Naive thymus-derived CD4-positive, alpha-beta T cell (primary cell): Measurements from ENCODE around the gene TSHZ2. TPM values are rescaled to one million over a fixed set of nuclear protein-coding genes. Genes with fewer than 3 reads are reported as not detected.
A peak's percentile ranks its signal among the peaks of the same experiment; 100 is the strongest.
"Not testable (repeated sequence)": the region's sequence is repeated elsewhere in the genome, so short reads cannot be mapped to it uniquely, and the experiment has no call there.

Experiments
- ATAC-seq: fragments of 150-1000 bp; cut with Tn5 transposase; 2 replicates; pipeline ENCODE4 v1.10.0; 2021; ENCODE audit warnings: mild to moderate bottlenecking, moderate library complexity
- CTCF ChIA-PET: fragments of 350-600 bp; sonication (Branson Sonifier 250); formaldehyde crosslinking; loops from one replicate; lab custom pipeline; 2021; ENCODE audit warnings: antibody characterized with exemption; lab: Charles Lee
- POLR2A ChIA-PET: fragments of 350-600 bp; sonication (Branson Sonifier 250); formaldehyde crosslinking; loops from one replicate; lab custom pipeline; 2021; ENCODE audit warnings: antibody characterized with exemption, inconsistent platforms; lab: Charles Lee
- DNase-seq, 9 donors: peaks; one replicate each; pipeline versions ENCODE4 v3.0.0 to v3.0.0-alpha.2; 2020 to 2022; ENCODE audit warnings: mixed read lengths in 1 of 9
- H3K27ac ChIP-seq: one replicate; pipeline ENCODE4 v1.7.0; 2013; ENCODE audit warnings: mild to moderate bottlenecking, low read depth, low read length, moderate library complexity
- H3K27me3 ChIP-seq, 2 donors: one replicate each; pipeline ENCODE4 v1.7.0; 2013; ENCODE audit warnings: low read length in 2 of 2, mild to moderate bottlenecking in 2 of 2, moderate library complexity in 2 of 2; ENCODE audit not compliant: control insufficient read depth in 2 of 2, insufficient read depth in 2 of 2
- H3K36me3 ChIP-seq, 3 experiments: 1 replicate in 2 of 3; 2 replicates in 1 of 3; pipeline ENCODE4 v1.7.0; 2013; ENCODE audit warnings: low read length in 3 of 3, mild to moderate bottlenecking in 3 of 3, moderate library complexity in 1 of 3; ENCODE audit not compliant: insufficient read depth in 3 of 3, control insufficient read depth in 2 of 3
- H3K4me1 ChIP-seq, 2 donors: one replicate each; pipeline ENCODE4 v1.7.0; 2013; ENCODE audit warnings: low read length in 2 of 2, mild to moderate bottlenecking in 2 of 2, moderate library complexity in 1 of 2; ENCODE audit not compliant: control insufficient read depth in 2 of 2, insufficient read depth in 2 of 2
- H3K4me3 ChIP-seq: 2 replicates; pipeline ENCODE4 v1.7.0; 2013; ENCODE audit warnings: mild to moderate bottlenecking, low read length
- H3K9me3 ChIP-seq, 3 experiments: 1 replicate in 2 of 3; 2 replicates in 1 of 3; pipeline ENCODE4 v1.7.0; 2013; ENCODE audit warnings: low read length in 3 of 3; ENCODE audit not compliant: control insufficient read depth in 2 of 3
- H3K27ac Mint-ChIP-seq, 9 donors: one replicate each; pipeline ENCODE4 v1.8.0; 2020 to 2022; ENCODE audit warnings: mixed read lengths in 9 of 9, mild to moderate bottlenecking in 8 of 9, moderate library complexity in 5 of 9, inconsistent platforms in 2 of 9
- H3K27me3 Mint-ChIP-seq, 5 donors: one replicate each; pipeline ENCODE4 v1.8.0; 2021 to 2022; ENCODE audit warnings: mixed read lengths in 5 of 5, mild to moderate bottlenecking in 1 of 5
- H3K36me3 Mint-ChIP-seq, 5 donors: one replicate each; pipeline ENCODE4 v1.8.0; 2020 to 2022; ENCODE audit warnings: mixed read lengths in 5 of 5, mild to moderate bottlenecking in 3 of 5, inconsistent platforms in 1 of 5
- H3K4me1 Mint-ChIP-seq, 7 donors: one replicate each; pipeline ENCODE4 v1.8.0; 2020 to 2022; ENCODE audit warnings: mixed read lengths in 7 of 7, mild to moderate bottlenecking in 3 of 7, inconsistent platforms in 1 of 7
- H3K4me3 Mint-ChIP-seq, 10 donors: one replicate each; pipeline ENCODE4 v1.8.0; 2020 to 2022; ENCODE audit warnings: mild to moderate bottlenecking in 10 of 10, mixed read lengths in 10 of 10, moderate library complexity in 6 of 10, inconsistent platforms in 2 of 10
- H3K9me3 Mint-ChIP-seq, 11 donors: one replicate each; pipeline ENCODE4 v1.8.0; 2020 to 2022; ENCODE audit warnings: mixed read lengths in 11 of 11, mild to moderate bottlenecking in 4 of 11, inconsistent platforms in 1 of 11, moderate library complexity in 1 of 11
- intact Hi-C, 2 donors: fragments of 100-400 bp; cut with micrococcal nuclease; formaldehyde crosslinking; loops; one replicate each; pipeline ENCODE4 v1.15.1; 2023
- polyA plus RNA-seq, 2 donors: library from polyadenylated mRNA; unstranded; fragments of 300-500 nt; fragmentation: Illumina TruSeq; gene quantifications; one replicate each; pipeline ENCODE4 v1.2.3, GENCODE V29; 2021
- total RNA-seq, 6 experiments: library from RNA in 5 of 6; stranded (reverse) in 5 of 6; gene quantifications; 1 replicate in 5 of 6; 2 replicates in 1 of 6; pipeline ENCODE4 v1.2.3 and lab custom pipeline; 2021 to 2026

Gene TSHZ2
- total and polyA plus RNA-seq, 7 experiments from 2014 or later, result 6.0 to 84.5 (median 42.5) TPM

GRCh38 chr20:52966543-52966942 lies 5.6 kb upstream of the TSHZ2 start:
- H3K36me3 ChIP-seq, H3K27me3 ChIP-seq, H3K36me3 Mint-ChIP-seq, CTCF ChIA-PET, H3K9me3 Mint-ChIP-seq, ATAC-seq, H3K9me3 ChIP-seq, intact Hi-C loops, DNase-seq, H3K4me3 ChIP-seq, H3K4me3 Mint-ChIP-seq, H3K4me1 ChIP-seq, H3K27ac ChIP-seq: not testable (repeated sequence)
- Mint-ChIP-seq H3K27me3 (peaks cover 0 to 25% (median 4%) of the 10 kb centered on the region in 5 donors), H3K27ac (peak overlapping the region in 1 of 9 donors; percentile 22), H3K4me1 (peaks cover 6 to 20% (median 12%) of the 10 kb centered on the region in 7 donors)
- POLR2A ChIA-PET, result interaction anchor here (0.6 to 1.2 kb wide), 2 partner anchors 9 to 23 kb away, joined by 3 read pairs; no protein-coding TSS in a partner anchor

- Mint-ChIP-seq H3K9me3 (peaks cover 0 to 2% (median 0%) of the 10 kb centered on the region in 11 donors), H3K36me3 (peaks cover 0 to 5% (median 0%) of the 10 kb centered on the region in 5 donors), H3K4me1 (peaks cover 6 to 38% (median 31%) of the 10 kb centered on the region in 7 donors), H3K4me3 (peak overlapping the region; percentile 59 to 100 (median 86)), H3K27ac (peak overlapping the region; percentile 45 to 95 (median 89)), H3K27me3 (peaks cover 0 to 32% (median 7%) of the 10 kb centered on the region in 5 donors)
- Histone ChIP-seq H3K4me1 (peaks cover 0 to 5% of the 10 kb centered on the region in 2 donors), H3K36me3 (peaks cover 0 to 6% (median 0%) of the 10 kb centered on the region in 3 experiments), H3K27me3 (peaks cover 0 to 3% of the 10 kb centered on the region in 2 donors), H3K27ac (peak overlapping the region; percentile 97), H3K9me3 (no peaks in the 10 kb centered on the region), H3K4me3 (peak overlapping the region; percentile 65)
- DNase-seq (no peak), ATAC-seq (no peak)
- POLR2A ChIA-PET, result interaction anchor here (0.6 to 1.6 kb wide), 5 partner anchors 11 to 663 kb away, joined by 3 to 13 read pairs (median 4); no protein-coding TSS in a partner anchor
- intact Hi-C loops, result loop anchor here (1.0 to 10.0 kb wide), 13 partner anchors 13 to 976 kb away; no protein-coding TSS in a partner anchor
- CTCF ChIA-PET, result interaction anchor here (0.6 to 1.2 kb wide), 3 partner anchors 11 to 562 kb away, joined by 3 read pairs; no protein-coding TSS in a partner anchor
Observed at GRCh38 chr20:52971498-52972189, 514 bp upstream of the TSHZ2 start.

GRCh38 chr20:52972965-52973819 lies 1.0 kb downstream of the TSHZ2 start:
- Mint-ChIP-seq H3K27me3 (peaks cover 0 to 32% (median 7%) of the 10 kb centered on the region in 5 donors), H3K36me3 (peaks cover 0 to 5% (median 0%) of the 10 kb centered on the region in 5 donors), H3K4me1 (peaks cover 14 to 53% (median 46%) of the 10 kb centered on the region in 7 donors), H3K27ac (peak overlapping the region; percentile 93 to 97 (median 95)), H3K4me3 (peak overlapping the region; percentile 90 to 100 (median 96)), H3K9me3 (peaks cover 0 to 2% (median 0%) of the 10 kb centered on the region in 11 donors)
- ChIA-PET POLR2A (interaction anchor here (0.6 to 12.7 kb wide), 12 partner anchors 9 to 568 kb away, joined by 3 to 299 read pairs (median 4); no protein-coding TSS in a partner anchor), CTCF (interaction anchor here (0.6 to 1.0 kb wide), 3 partner anchors 29 to 372 kb away, joined by 3 to 5 read pairs (median 5); no protein-coding TSS in a partner anchor)
- peaks cover 0 to 6% (median 0%) of the 10 kb centered on the region in 3 experiments for H3K36me3 ChIP-seq
- no peaks in the 10 kb centered on the region for H3K9me3 ChIP-seq
- peaks cover 0 to 18% of the 10 kb centered on the region in 2 donors for H3K4me1 ChIP-seq
- DNase-seq, result peak; percentile 28 to 55 (median 44)
- peak overlapping the region; percentile 97 for H3K27ac ChIP-seq
- intact Hi-C loops, result loop anchor here (1.0 to 10.0 kb wide), 13 partner anchors 11 to 974 kb away; no protein-coding TSS in a partner anchor
- H3K27me3 ChIP-seq, result peaks cover 0 to 3% of the 10 kb centered on the region in 2 donors
- peak overlapping the region; percentile 65 for H3K4me3 ChIP-seq
- ATAC-seq, result peak; percentile 16

- peaks cover 0 to 34% (median 7%) of the 10 kb centered on the region in 5 donors for H3K27me3 Mint-ChIP-seq
- H3K27ac Mint-ChIP-seq, result peak overlapping the region; percentile 93 to 97 (median 95)
- peaks cover 18 to 57% (median 52%) of the 10 kb centered on the region in 7 donors for H3K4me1 Mint-ChIP-seq
Observed at GRCh38 chr20:52974179-52974594, 2.0 kb downstream of the TSHZ2 start.

GRCh38 chr20:52975029-52975732 lies 3.0 kb downstream of the TSHZ2 start:
- DNase-seq, result peak in 2 of 9 donors; percentile 28 to 32
- H3K27me3 Mint-ChIP-seq, result peaks cover 0 to 31% (median 7%) of the 10 kb centered on the region in 5 donors
- peaks cover 0 to 27% of the 10 kb centered on the region in 2 donors for H3K4me1 ChIP-seq
- CTCF ChIA-PET, result interaction anchor here (0.6 to 1.9 kb wide), 11 partner anchors 9 to 709 kb away, joined by 3 to 13 read pairs (median 3); no protein-coding TSS in a partner anchor
- peaks cover 21 to 64% (median 53%) of the 10 kb centered on the region in 7 donors for H3K4me1 Mint-ChIP-seq
- peaks cover 0 to 2% (median 0%) of the 10 kb centered on the region in 11 donors for H3K9me3 Mint-ChIP-seq
- peak; percentile 44 for ATAC-seq
- H3K9me3 ChIP-seq, result no peaks in the 10 kb centered on the region
- intact Hi-C loops, result loop anchor here (2.0 to 10.0 kb wide), 2 partner anchors 96 to 160 kb away; no protein-coding TSS in a partner anchor
- H3K27ac Mint-ChIP-seq, result peak overlapping the region; percentile 93 to 97 (median 95)
- H3K27ac ChIP-seq, result peak overlapping the region; percentile 97
- peaks cover 0 to 5% (median 0%) of the 10 kb centered on the region in 5 donors for H3K36me3 Mint-ChIP-seq
- peak overlapping the region; percentile 65 for H3K4me3 ChIP-seq
- POLR2A ChIA-PET, result interaction anchor here (0.6 to 12.7 kb wide), 14 partner anchors 9 to 565 kb away, joined by 3 to 299 read pairs (median 3); no protein-coding TSS in a partner anchor
- peaks cover 0 to 3% of the 10 kb centered on the region in 2 donors for H3K27me3 ChIP-seq
- H3K4me3 Mint-ChIP-seq, result peak overlapping the region; percentile 90 to 100 (median 96)
- H3K36me3 ChIP-seq, result peaks cover 0 to 6% (median 0%) of the 10 kb centered on the region in 3 experiments

More at GRCh38 chr20:52974179-52974594, 2.0 kb downstream of the TSHZ2 start:
- H3K4me3 ChIP-seq, result peak overlapping the region; percentile 65
- DNase-seq, result peak in 7 of 9 donors; percentile 22 to 81 (median 63)
- Mint-ChIP-seq H3K9me3 (peaks cover 0 to 2% (median 0%) of the 10 kb centered on the region in 11 donors), H3K36me3 (peaks cover 0 to 5% (median 0%) of the 10 kb centered on the region in 5 donors), H3K4me3 (peak overlapping the region; percentile 90 to 100 (median 96))
- H3K36me3 ChIP-seq, result peaks cover 0 to 6% (median 0%) of the 10 kb centered on the region in 3 experiments
- ATAC-seq, result peak; percentile 66
- peaks cover 0 to 3% of the 10 kb centered on the region in 2 donors for H3K27me3 ChIP-seq
- ChIA-PET CTCF (interaction anchor here (0.9 to 1.9 kb wide), 4 partner anchors 10 to 242 kb away, joined by 4 to 13 read pairs (median 5); no protein-coding TSS in a partner anchor), POLR2A (interaction anchor here (0.7 to 12.7 kb wide), 13 partner anchors 8 to 564 kb away, joined by 3 to 299 read pairs (median 3); no protein-coding TSS in a partner anchor)
- H3K4me1 ChIP-seq, result peaks cover 0 to 23% of the 10 kb centered on the region in 2 donors
- no peaks in the 10 kb centered on the region for H3K9me3 ChIP-seq
- intact Hi-C loops, result loop anchor here (1.0 to 10.0 kb wide), 7 partner anchors 27 to 973 kb away; no protein-coding TSS in a partner anchor
- H3K27ac ChIP-seq, result peak overlapping the region; percentile 97
